GM18907 (cell line): ENCODE results near the gene SP3.
A peak's percentile ranks its signal among the peaks of the same experiment; 100 is the strongest.

Experiments used
- ATAC-seq: cut with Tn5 transposase; IDR thresholded peaks from one replicate; pipeline ENCODE4 v1.9.1; 2021; ENCODE audit warnings: mild to moderate bottlenecking, moderate library complexity; ENCODE audit not compliant: unreplicated experiment

SP3 gene

DNA sequence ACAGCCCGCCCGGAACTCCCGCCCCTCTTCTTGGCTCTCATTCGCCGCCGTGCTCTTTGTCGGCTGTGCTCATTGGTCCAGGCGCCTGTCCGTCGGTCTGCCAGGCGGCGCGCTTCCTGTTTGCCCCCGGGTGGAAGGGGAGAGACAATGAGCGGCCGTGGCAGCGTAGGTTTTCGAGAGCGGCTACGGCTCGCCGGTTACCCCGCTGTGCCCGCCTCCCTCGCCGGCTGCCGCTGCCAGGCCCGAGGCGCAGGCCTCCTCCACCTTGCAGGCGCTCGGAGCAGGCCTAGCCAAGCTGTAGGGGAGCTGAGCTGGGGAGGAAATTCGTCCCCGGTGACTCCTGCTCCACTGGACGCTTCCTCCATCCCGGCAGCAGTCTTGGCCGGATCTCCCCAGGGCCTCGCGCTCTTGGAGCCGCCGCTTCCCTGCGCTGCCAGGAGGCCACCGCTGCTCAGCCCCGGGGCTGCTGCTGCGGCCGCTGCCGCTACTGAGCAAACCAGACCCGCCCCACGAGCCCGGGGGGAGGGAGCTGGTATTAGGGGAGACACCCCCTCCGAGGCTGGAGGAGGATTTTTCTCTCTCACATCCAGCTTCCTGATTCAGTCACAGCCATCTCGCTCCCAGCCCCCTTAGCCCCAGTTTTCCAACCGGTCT, at the start of gene SP3:
Gene SP3 (minus strand): TSS at position 2 of the 654 bp plus-strand sequence. CDS start 202 bp downstream, outside the sequence.
- ATAC-seq, result peak; percentile 78

- no peak for ATAC-seq
Measured at GRCh38 chr2:174014699-174015070, 49.5 kb upstream of the SP3 start.

- no peak for ATAC-seq
Measured at GRCh38 chr2:174014011-174014698, 49.0 kb upstream of the SP3 start.

- ATAC-seq, result no peak
Measured at GRCh38 chr2:174013315-174013751, 48.2 kb upstream of the SP3 start.

DNA sequence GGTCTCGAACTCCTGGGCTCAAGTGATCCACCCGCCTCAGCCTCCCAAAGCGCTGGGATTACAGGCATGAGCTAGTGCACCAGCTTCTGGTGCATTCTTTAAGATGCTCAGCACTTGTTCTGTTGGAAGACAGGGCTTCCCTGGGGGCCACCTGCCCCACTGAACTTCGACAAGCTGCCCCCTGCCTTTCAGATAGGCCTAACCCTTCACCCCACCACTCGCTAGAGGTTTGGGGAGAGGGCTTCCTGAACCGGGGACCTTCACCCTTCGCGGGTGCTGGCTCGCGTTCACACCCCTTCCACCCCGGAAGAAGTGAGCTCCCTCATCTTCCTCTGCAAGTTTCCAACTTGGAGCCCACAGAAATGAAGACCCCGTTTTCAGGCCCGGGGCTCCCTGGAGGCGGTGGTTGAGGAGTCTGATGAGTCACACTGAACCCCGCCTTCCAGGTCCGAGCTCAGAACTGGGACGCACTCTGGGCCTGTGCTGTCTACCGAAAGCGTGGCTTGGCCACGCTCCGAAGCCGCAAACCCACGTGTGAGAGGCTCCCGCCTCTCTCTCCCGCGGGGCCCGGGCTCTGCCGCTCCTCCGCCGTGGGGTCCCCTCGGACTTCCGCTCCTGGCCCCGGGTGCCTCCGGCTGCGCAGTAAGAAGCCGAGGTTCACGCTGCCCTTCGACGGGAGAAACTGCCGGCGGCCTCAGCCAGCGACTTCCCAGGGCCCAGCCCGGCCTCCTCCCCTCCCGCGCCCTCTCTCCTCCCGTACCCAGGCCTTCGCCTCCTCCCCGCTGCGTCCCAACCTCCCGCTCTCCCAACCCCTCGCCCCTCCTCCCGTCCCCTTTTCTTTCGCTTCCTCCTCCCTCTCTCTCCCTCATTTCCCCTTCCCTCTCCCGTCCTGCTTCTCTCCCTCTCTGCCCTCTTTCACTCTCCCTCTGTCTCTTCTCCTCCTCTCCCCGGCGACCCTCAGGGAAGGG, 47.5 kb upstream of the SP3 start:
- no peak for ATAC-seq

DNA sequence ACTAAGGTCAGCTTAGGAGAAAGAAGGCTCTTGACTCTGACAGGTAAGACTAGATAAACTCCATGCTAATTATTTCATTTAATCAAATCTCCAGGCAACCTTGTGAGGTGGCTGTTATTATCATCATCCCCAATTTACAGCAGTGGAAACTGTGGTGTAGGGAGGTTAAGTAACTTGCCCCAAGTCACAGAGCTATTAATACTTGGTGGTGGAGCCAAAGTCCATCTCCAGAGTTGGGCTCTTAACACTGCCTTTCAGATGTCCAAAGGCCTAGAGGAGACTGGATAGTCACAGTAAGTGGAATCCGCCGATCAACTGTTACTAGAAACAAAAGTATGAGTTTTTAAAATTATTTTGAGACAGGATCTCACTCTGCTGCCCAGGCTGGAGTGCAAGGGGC, 46.6 kb upstream of the SP3 start:
- no peak for ATAC-seq

DNA sequence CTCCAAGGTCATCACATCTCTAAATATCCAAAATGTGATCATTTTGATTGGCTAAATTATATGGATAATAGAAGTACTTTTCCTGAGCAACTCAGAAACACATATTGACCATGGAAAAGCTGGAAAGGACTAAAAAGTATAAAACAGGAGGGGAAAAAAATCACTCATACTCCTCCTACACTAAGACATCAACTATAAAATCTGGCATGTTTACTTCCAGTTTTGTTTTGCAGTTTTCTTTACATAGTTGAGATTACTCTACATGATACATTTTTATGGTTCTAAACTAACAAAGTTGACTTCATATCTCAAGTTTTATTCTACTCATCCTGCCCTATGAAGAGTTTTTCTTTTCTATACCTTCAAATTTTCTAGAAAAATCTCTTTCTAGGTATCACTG, 46.0 kb upstream of the SP3 start:
- no peak for ATAC-seq

DNA sequence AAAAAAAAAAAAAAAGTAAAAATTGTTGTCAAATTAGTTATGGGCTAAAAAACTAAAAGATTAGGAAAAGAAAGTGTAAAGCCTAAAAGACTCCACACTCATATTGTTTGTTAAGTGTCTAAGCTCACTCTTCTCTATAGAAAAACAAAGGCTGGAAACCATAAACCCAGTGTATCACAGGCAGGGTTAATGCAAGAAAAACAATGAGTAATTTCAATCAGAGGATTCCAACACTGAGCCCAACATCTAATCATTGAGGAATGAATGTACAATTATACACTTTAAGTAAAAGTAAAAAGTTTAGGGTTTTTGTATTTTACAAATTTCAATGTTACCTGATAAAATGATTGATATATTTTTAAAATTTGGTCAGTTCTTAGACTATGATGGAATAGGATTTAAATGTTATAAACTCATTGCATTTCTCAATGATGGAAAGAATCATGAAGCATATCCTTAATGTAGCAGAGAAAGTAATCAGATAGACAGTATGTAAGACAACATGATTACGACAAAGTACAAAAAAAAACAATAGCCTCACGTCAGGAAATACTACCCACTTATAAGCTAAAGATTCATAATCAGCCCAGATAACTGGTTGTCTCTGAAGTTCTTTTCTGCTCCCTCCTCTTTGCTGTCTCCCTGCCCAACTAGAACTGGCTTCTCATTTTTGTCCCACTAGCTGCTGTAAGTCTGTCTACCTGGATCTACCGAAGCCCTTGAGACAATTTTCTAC, 44.5 kb upstream of the SP3 start:
- no peak for ATAC-seq

GRCh38 chr2:174008720-174009119, 43.5 kb upstream of the SP3 start:
- no peak for ATAC-seq

DNA sequence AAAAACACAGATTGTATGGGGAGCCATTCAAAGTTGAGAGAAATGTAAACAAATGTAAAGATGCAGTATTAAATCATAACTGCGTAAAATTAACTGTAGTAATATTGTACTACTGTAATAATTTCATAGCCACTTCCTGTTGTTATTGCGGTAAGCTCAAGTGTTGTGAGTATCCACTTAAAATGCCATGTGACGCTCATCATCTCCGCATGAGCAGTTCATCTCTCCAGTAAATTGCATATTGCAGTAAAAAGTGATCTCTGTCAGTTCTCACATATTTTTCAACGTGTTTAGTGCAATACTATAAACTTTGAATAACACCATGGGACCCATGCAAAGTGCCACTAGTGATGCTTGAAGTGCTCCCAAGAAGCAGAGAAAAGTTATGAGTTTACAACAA, 41.8 kb upstream of the SP3 start:
- ATAC-seq, result no peak

GRCh38 chr2:174005801-174006419, 40.7 kb upstream of the SP3 start:
- no peak for ATAC-seq

DNA sequence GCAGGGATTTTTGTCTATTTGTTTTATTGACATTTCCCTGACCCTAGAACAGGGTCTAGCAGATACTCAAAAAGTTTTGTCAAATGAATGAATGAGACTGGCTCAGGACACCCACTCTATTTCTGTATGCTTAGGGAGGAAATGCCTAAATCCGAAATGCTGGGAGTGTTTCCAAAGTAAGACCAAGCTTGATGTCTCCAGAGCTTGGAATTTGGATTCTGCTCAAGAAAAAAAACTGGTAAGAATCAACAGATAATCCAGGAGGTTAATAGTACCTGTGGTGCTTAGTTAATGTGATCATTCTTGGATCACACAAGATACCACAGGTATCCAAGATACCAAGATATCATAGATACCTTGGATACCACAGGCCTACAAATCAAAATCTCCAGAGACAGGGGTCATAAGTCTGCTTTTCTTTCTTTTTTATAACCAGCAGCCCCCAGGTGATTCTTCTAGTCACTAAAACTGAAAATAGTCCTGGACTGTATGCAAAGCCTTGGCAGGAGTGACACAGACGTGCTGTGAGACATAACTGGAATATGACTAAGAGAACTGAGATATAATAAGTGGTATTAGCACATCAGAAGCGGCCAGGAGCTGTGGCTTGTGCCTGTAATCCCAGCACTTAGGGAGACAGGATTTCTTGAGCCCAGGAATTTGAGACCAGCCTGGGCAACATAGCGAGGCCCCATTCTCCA, 39.9 kb upstream of the SP3 start:
- ATAC-seq, result no peak

GRCh38 chr2:174003720-174004695, 38.8 kb upstream of the SP3 start:
- no peak for ATAC-seq

DNA sequence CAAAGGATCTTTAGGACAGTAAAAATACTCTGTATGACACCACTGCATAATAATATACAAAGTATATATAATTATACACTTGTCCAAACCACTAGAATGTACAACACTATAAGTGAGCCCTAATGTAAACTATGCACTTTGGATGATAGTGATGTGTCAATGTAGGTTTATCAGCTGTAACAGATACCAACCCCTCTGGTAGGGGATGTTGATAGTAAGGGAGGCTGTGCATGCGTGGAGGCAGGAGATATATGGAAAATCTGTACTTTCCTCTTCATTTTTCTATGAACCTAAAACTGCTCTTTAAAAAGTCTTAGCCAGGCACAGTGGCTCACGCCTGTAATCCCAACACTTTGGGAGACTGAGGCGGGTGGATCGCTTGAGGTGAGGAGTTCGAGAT, 37.5 kb upstream of the SP3 start:
- no peak for ATAC-seq

GRCh38 chr2:174001107-174001506, 35.9 kb upstream of the SP3 start:
- no peak for ATAC-seq

DNA sequence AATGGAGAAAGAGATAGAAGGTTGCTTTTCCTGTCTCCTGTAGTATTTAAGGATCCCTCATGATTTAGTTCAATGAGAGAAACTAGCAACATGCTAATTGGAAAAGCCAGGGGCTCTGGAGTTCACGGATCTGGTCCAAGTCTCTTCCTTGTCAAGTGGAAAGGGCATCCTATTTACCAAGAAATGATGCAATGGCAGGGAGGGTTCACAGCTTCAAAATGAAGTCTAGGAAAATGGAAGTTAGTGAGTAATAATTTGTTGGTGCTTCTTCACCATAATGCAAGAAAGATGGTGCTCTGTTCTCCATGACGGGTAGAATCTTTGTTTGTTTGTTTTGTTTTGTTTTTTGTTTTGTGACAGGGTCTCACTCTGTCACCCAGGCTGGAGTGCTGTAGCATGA, 34.6 kb upstream of the SP3 start:
- ATAC-seq, result no peak

DNA sequence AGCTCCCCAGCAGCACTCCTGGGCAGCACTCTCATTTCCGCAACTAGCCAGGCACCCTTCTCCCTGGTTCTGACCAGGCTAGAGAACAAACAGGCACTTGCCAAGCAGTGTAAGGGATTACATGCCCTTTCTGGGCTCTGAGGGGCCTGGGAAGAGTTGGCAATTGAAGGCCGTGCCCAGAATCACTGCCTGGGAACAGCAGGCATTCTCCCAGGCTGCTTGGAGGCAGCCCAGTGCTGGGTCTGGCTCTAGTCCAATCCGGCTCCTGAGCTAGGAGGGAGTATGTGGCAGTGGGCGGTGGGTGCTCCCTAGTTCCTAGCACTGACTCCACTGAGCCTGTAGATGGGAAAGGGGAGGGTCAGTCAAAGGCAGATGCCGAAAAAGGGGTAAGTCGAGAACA, 34.1 kb upstream of the SP3 start:
- no peak for ATAC-seq

DNA sequence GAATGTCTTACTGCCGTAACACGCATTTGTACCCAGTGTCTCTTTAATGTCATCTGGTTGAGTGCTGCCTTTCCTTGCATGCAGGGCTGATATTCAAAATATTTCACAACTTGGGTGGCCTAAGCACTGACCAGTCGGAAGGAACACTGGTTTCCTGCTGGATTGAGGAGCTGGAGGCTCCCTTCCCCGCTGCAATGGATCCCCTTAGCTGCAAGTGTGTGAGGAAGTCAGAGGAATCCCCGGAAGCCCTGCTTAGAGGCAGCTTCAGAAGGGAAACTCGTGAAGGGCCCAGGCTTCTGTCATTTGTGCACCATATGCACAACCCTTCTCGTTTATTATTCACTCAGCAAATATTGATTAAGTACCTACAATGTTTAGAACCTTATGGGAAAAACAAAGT, 33.2 kb upstream of the SP3 start:
- ATAC-seq, result no peak

DNA sequence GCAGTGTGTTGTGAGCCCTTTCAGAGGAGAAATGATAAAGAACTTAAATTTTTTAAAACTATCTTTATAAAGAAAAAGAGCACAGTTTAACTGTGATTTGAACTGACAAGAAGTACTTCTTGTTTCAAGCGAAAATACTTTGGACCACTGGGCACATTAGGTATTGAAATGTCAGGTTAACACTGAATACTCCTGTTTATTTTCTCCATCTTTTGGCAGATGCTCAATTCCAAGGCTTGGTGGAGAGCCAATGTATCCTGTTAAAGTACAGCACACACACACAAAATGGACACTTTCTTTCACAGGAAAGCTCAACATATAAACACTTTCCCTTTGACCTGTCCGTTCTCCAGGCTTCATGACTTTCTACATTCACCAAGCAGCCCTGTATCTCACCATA, 32.6 kb upstream of the SP3 start:
- ATAC-seq, result no peak
